ENCODE data around the gene GRM7.

DNA sequence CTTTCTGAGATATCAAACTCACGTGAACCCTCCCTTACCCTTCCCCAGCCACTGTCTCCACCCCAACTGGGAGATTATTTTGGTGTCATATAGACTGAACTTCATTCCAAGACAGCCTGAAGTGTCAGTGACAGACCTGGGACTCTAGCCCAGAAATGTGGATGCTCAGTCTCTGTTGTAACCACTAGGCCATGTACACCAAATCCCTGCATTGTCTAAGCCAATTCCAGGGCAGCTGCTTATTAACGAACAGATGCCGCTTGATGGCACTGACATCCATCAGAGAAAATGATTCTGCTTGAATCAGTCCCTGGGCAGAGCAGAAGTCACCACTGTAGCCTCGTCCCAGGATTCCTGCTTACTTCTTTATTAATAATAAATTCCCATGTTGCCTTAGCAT, 305.5 kb downstream of the GRM7 start:
- TF ChIP-seq CTCF (conservative IDR thresholded peaks at IDR 0.05 in 1 of 2, IDR thresholded peaks at IDR 0.05 in 1 of 2; ENCODE audit: extremely low read depth in 1 of 2, insufficient read depth in 1 of 2, low read depth in 1 of 2, low read length in 2 of 2), result no peak
- no peak for TF ChIP-seq EZH2 (IDR thresholded peaks at IDR 0.05; ENCODE audit: borderline replicate concordance, low read length)

Data from mammary epithelial cell (primary cell).